ENCODE measurements around the gene SYT9. TPM values are rescaled to one million over a fixed set of nuclear protein-coding genes. Genes with fewer than 3 reads are reported as not detected.
A peak's percentile ranks its signal among the peaks of the same experiment; 100 is the strongest.

The SYT9 gene, protein sequence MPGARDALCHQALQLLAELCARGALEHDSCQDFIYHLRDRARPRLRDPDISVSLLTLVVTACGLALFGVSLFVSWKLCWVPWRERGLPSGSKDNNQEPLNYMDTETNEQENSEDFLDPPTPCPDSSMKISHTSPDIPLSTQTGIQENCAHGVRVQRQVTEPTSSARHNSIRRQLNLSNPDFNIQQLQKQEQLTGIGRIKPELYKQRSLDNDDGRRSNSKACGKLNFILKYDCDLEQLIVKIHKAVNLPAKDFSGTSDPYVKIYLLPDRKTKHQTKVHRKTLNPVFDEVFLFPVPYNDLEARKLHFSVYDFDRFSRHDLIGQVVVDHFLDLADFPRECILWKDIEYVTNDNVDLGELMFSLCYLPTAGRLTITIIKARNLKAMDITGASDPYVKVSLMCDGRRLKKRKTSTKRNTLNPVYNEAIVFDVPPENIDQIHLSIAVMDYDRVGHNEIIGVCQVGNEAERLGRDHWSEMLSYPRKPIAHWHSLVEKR
- 0.20 and 1.1 TPM in 2 replicates for total RNA-seq

DNA sequence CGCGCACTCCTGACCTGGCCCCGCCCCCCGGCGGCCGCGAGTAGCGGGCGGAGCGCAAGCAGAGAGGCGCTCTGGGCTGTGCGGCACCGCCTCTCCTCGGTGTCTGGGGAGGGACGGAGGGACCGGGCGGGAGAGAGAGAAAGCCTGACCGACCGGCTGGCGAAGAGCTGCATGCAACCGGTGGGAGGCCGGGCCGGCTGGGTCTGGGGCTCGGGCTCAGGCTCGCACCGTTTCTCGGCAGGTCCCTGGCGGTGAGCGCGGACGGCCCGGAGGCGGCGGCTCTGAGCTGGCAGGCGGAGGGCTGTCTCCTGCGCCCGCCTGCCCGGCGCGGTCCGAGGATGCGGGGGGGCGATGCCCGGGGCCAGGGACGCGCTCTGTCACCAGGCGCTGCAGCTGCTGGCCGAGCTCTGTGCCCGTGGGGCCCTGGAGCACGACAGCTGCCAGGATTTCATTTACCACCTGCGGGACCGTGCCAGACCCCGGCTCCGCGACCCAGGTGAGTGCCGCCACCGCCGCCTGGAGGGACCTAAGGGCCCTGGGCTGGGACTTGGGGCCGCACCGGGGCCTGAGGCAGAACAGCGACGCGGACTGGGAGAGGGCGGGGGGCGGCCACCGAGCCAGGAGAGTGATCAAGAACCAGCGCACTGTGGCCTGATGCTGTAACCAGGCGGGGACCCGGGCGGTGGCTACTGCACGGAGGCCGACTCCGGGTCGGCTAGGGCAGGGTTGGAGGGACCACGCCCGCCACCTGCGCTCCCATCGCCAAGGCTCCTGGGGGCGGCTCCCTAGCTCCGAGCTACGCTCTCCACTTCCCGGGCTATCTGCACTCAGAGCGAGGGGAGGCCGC lies at the start of gene SYT9:
Gene SYT9 (plus strand): TSS at position 69 of the 847 bp plus-strand sequence. CDS start 283 bp downstream, at position 352.
- DNase-seq (ENCODE audit: low read depth in 2 of 2): peak; percentile 50 to 62

DNA sequence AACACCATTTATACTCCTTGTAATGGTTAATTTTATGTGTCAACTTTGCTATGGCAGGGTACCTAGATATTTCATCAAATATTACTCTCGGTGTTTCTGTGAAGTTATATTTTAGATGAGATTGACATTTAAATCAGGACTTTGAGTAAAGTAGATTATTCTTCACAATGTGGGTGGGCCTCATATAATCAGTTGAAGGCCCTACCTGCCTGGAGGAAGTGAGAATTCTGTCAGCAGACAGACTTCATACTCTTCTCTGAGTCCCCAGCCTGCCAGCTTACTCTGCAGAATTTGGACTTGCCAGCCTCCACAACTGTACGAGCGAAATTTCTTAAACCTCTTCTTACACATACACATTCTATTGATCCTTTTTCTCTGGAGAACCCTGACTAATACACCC lies 49.3 kb upstream of the SYT9 start:
- DNase-seq (ENCODE audit: low read depth in 2 of 2): no peak

DNA sequence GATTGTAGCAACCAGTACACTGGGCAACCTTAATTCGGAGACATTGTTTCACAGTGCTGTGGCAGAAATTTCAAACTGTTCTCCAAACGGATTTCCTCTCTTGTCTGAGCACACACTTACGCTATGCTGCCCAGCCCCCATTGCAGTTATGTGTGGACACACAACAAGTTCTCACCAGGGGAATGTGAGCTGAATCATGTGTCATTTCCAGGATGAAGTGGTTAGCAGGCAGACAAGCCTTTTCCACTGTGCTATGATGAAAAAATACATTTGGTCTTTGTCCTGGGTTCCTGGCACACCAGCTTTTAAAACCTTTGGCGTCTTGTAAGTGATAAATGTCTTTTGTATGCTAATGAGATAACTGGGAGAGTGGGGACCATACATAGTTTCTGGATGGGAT lies 46.9 kb upstream of the SYT9 start:
- peak; percentile 96 to 99 for DNase-seq (ENCODE audit: low read depth in 2 of 2)

- no peak for DNase-seq (ENCODE audit: low read depth in 2 of 2)
These were observed 43.3 kb upstream of the SYT9 start for GRCh38 chr11:7208391-7208790.

DNA sequence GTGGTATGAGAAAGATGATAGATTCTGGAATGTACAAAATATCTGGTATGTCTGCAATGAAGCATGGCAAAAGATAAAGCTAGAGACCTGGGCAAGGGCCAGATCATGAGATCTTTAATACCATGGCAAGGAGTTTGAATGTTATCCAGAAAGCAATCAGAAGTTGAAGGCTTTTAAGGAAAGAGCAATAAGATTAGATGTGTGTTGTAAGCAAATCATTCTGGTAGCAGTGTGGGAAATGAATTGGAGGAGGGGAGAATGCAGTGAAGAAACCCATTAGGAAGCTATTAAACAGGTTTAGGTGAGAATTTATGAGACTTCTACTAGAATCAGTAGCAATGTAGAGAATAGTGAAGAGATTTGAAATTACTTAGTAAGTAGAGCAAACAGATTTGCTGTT lies 32.2 kb upstream of the SYT9 start:
- DNase-seq (ENCODE audit: low read depth in 2 of 2): no peak

DNA sequence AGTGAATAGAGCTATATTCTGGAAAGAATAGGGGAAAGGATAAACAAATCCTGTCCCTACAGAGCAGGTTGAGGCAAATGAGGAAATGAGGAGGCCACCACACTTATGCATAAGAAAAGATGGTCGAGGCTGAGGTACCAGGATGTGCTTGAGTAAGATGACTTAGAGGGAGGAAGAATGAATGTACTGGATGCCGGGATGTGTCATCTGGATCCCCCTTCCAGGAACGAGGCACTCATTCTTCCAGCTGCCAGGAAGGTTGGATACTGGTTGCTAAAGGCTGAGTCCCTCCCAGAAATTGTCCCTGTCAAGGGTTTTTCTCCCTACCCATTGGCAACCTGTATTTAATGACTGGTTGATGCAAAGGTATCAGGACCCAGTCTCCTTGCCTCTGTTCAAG lies 31.1 kb upstream of the SYT9 start:
- peak in 1 of 2 donors; percentile 56 for DNase-seq (ENCODE audit: low read depth in 2 of 2)

- peak in 1 of 2 donors; percentile 6 for DNase-seq (ENCODE audit: low read depth in 2 of 2)
These were observed 29.1 kb upstream of the SYT9 start for GRCh38 chr11:7222619-7223018.

- no peak for DNase-seq (ENCODE audit: low read depth in 2 of 2)
These were observed 11.8 kb upstream of the SYT9 start for GRCh38 chr11:7239877-7240276.

DNA sequence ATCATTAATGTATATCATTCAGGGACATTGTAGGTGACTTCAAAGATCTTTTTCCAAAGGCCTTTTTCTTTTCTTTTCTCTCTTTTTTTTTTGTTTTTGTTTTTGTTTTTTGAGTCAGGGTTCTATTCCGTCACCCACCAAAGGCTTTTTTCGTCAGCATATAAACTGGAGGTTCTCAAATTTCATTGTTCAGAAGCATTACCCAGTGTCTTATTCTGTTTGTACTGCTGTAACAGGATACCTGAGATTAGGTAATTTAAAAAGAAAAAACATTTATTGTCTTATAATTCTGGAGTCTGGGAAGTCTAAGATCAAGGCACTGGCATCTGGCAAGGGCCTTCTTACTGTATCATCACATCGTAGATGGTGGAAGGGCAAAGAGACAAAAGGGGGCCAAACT lies 6.4 kb upstream of the SYT9 start:
- DNase-seq (ENCODE audit: low read depth in 2 of 2): no peak

DNA sequence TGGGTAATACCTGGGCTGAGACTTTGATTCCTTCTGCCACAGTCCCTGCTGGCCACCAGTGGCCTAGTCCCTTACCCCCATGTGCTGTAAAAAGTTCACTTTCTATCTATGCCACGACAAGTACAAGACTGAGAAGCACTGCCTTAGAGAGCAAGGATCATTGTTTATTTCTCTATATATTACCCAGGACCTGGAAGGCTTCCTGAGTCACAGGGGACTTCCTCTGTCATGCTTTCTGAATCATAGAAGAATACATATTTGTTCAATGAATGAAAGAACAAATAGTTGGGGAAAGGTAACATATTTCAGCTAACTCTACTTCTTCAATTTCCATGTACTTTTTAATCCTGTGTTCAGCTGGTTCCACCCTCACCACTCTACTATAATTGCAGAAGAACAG lies 5.5 kb upstream of the SYT9 start:
- peak in 1 of 2 donors; percentile 18 for DNase-seq (ENCODE audit: low read depth in 2 of 2)

- DNase-seq (ENCODE audit: low read depth in 2 of 2): no peak
These were observed 1.5 kb upstream of the SYT9 start for GRCh38 chr11:7250166-7250565.

GRCh38 chr11:7251487-7251835 lies 243 bp upstream of the SYT9 start:
- no peak for DNase-seq (ENCODE audit: low read depth in 2 of 2)

- DNase-seq (ENCODE audit: low read depth in 2 of 2): no peak
These were observed 1.0 kb downstream of the SYT9 start for GRCh38 chr11:7252683-7253213.

- no peak for DNase-seq (ENCODE audit: low read depth in 2 of 2)
These were observed 2.1 kb downstream of the SYT9 start for GRCh38 chr11:7253800-7254199.

DNA sequence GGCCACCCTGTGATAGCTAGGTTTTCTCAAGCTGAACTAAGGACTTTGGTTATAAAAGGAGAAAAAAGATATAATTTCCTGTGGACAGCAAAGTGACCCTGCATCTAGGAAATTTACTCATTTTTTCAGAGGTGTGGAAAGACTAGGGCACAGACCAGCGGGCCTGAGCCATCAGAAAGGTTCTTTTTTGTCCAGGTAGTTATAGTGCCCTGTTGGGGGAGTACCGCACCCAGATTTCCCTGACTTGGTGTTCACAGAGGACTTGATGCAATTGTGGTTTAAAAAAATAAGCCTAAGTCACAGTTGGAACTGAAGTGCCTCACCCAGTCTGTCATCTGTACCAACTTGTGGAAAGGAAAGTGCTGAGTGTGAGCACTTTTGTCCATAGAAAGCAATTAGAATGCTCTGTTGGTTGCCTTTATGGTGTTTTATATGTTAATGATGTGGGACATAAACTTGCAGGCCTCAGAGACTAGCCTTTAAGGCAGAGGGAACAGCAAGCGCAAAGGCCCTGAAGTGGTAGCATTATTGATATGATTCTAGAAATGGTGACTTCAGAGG lies 3.1 kb downstream of the SYT9 start:
- DNase-seq (ENCODE audit: low read depth in 2 of 2): no peak

- no peak for DNase-seq (ENCODE audit: low read depth in 2 of 2)
These were observed 5.2 kb downstream of the SYT9 start for GRCh38 chr11:7256943-7257342.

DNA sequence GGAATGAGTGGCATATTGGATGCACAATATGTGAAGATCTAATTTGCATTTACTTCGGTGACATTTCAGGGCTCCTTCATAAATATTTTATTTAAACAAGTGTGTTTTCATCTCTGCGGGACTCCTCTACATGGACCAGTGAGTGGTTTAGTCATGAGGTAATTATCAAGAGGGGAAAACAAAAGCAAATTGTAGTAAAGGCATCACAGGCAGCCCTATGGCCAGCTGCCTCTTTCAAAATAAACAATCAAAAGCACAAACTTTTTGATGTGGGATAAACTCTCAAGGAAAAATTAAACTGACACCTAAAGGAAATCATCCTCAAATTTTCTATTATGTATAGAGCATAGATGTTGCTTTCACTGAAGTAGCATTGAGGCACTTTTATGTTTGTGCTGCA lies 6.0 kb downstream of the SYT9 start:
- DNase-seq (ENCODE audit: low read depth in 2 of 2): no peak

DNA sequence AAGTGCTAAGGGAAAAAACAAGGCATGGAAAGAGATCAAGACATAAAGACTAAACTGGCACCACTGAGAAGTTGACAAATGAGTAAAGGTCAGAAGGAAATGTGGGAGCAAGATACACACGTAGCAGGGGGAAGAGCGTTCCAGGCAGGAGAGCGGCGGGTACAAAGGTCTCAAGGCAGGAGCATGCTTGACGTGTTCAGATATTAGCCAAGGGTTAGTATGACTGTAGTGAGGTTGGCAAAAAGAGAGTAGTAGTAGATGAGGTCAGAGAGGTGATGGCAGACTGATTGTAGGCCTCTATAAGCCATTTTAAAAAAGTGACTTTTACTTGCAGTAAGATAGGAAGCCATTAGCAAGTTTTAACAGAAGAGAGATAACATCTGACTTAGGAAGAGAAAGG lies 9.9 kb downstream of the SYT9 start:
- DNase-seq (ENCODE audit: low read depth in 2 of 2): no peak

GRCh38 chr11:7262672-7263071 lies 11.0 kb downstream of the SYT9 start:
- no peak for DNase-seq (ENCODE audit: low read depth in 2 of 2)

DNA sequence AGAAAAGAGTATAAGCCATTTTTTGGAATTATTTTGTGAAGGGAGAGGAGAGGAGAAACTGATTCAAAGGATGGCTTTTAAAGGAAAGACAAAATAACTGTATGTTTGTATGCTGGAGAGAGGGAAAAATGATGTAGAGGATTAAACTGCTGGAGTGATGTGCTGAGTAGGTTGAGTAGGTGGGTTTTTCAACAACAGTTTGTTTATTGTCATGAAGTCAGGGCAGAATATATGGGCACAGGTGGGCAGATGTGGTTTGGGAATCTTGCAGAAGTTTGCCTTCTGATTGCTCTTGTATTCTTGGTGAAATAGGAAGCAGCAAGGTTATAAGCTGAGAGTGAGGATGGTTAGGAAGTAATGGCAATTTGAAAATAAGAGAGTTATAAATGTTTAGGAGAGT lies 12.1 kb downstream of the SYT9 start:
- no peak for DNase-seq (ENCODE audit: low read depth in 2 of 2)

DNA sequence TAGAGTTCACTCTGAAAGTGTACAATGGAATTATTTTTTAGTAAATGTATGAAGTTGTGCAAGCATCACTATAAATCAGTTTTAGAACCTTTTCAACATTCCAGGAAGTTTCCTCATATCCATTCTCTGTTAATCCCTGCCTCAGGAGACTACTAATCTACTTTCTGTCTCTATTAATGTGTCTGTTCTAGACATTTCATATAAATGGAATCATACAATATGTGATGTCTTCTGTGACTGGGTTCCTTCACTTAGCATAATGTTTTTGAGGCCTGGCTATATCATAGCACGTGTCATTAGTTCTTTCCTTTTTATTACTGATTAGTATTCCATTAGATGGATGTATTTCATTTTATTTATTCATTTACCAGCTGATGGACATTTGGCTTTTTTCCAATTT lies 17.1 kb downstream of the SYT9 start:
- no peak for DNase-seq (ENCODE audit: low read depth in 2 of 2)

DNA sequence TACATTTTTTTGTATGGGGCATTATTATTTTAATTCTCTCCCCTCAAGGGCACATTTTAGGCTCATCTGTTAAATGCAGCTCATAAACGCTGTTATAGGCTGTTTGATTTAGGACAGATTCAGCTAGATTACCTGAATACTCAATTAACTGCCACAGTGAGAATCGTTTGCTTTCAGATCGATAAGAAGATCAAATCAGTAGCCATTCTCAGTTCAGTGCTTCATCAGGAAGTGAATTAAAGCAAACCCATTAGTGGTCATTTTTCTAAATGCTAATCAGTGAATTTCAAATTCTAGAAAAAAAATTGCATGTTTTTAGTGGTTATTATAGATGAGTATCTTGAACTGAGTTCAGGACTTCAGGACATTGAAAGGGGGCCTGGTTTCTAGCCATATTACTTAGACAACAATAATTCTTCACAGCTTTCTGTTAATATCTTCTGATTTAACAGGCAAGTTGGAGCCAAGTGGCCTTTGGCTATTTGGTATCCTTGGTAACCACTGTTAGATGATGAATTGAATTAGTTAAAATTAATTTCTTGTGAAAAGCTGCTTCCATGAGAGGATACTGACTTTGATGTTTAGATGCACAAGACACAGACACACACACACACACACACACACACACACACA lies 18.6 kb downstream of the SYT9 start:
- DNase-seq (ENCODE audit: low read depth in 2 of 2): no peak
